GM21786 (cell line): Measurements from ENCODE around the gene ZEB2.
A peak's percentile ranks its signal among the peaks of the same experiment; 100 is the strongest.
"Not testable (repeated sequence)": the region's sequence is repeated elsewhere in the genome, so short reads cannot be mapped to it uniquely, and the experiment has no call there.

Source experiments
- ATAC-seq: cut with Tn5 transposase; IDR thresholded peaks from one replicate; pipeline ENCODE4 v1.9.1; 2021; ENCODE audit not compliant: unreplicated experiment

ZEB2 gene

GRCh38 chr2:144390424-144391020 lies 129.4 kb downstream of the ZEB2 start:
- ATAC-seq, result no peak

- no peak for ATAC-seq
Measured at GRCh38 chr2:144389930-144390311, 130.0 kb downstream of the ZEB2 start.

- no peak for ATAC-seq
Measured at GRCh38 chr2:144389151-144389929, 130.6 kb downstream of the ZEB2 start.

GRCh38 chr2:144385381-144385780 lies 134.5 kb downstream of the ZEB2 start:
- no peak for ATAC-seq

- ATAC-seq, result no peak
Measured at GRCh38 chr2:144383571-144384100, 136.3 kb downstream of the ZEB2 start.

GRCh38 chr2:144382849-144383248 lies 137.1 kb downstream of the ZEB2 start:
- peak; percentile 99 for ATAC-seq

- ATAC-seq, result no peak
Measured at GRCh38 chr2:144381716-144382115, 138.2 kb downstream of the ZEB2 start.

- no peak for ATAC-seq
Measured at GRCh38 chr2:144379851-144380311, 140.0 kb downstream of the ZEB2 start.

- ATAC-seq, result no peak
Measured at GRCh38 chr2:144378551-144378950, 141.4 kb downstream of the ZEB2 start.

- ATAC-seq, result no peak
Measured at GRCh38 chr2:144377914-144378313, 142.0 kb downstream of the ZEB2 start.

- ATAC-seq, result no peak
Measured at GRCh38 chr2:144376926-144377325, 143.0 kb downstream of the ZEB2 start.

GRCh38 chr2:144376460-144376859 lies 143.5 kb downstream of the ZEB2 start:
- ATAC-seq, result no peak

GRCh38 chr2:144374163-144374661 lies 145.7 kb downstream of the ZEB2 start:
- peak; percentile 69 for ATAC-seq

- ATAC-seq, result no peak
Measured at GRCh38 chr2:144372410-144373080, 147.4 kb downstream of the ZEB2 start.

GRCh38 chr2:144370937-144371584 lies 148.9 kb downstream of the ZEB2 start:
- no peak for ATAC-seq

GRCh38 chr2:144369416-144369815 lies 150.5 kb downstream of the ZEB2 start:
- ATAC-seq, result no peak

GRCh38 chr2:144366825-144367429 lies 153.0 kb downstream of the ZEB2 start:
- ATAC-seq, result no peak

- peak; percentile 85 for ATAC-seq
Measured at GRCh38 chr2:144364944-144365738, 154.8 kb downstream of the ZEB2 start.

GRCh38 chr2:144364247-144364646 lies 155.7 kb downstream of the ZEB2 start:
- not testable (repeated sequence) for ATAC-seq

- no peak for ATAC-seq
Measured at GRCh38 chr2:144362401-144362800, 157.5 kb downstream of the ZEB2 start.
